ENCODE measurements around the gene SQSTM1. TPM values are rescaled to one million over a fixed set of nuclear protein-coding genes. Genes with fewer than 3 reads are reported as not detected.
A peak's percentile ranks its signal among the peaks of the same experiment; 100 is the strongest.

The SQSTM1 gene
- total RNA-seq, 4 donors from 2014 or later: 408 to 463 (median 452) TPM

DNA sequence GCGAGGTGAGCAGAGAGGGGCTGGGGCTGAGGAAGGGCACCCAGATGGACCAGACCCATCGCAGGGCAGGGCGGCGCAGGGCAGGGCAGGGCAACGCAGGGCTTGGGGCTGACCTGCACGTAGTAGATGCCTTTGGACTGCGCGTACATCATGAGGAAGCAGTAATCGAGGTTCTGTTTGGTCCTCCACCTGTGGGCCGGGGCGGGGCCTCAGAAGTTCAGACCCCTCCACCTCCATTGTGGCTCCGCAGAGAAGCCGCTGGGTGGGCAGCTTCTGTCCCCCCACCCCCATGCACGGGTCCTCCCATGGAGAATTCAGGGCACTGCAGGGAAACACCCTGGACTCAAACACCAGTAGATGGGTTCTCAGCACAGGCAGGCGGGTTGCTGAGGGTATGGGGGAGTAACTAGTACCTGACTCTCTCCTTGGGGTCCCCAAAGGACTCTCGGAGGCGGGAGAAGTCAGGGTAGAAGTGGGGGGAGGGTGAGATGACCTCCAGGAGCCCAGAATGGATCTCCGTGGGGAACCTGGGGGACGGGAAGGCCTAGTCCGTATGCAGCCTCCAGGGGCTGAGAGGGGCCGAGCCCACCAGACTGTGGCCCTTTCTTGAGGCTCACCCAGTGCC lies 20.5 kb upstream of the SQSTM1 start:
- Histone ChIP-seq H3K27ac (no peak overlapping the region), H3K4me3 (no peak overlapping the region), H3K27me3 (no peaks in the 10 kb centered on the region), H3K9me3 (no peaks in the 10 kb centered on the region), H3K4me1 (peaks cover 0 to 58% (median 47%) of the 10 kb centered on the region in 4 donors), H3K36me3 (peaks cover 2 to 47% (median 14%) of the 10 kb centered on the region in 3 donors)
- no peak for TF ChIP-seq POLR2A (IDR thresholded peaks at IDR 0.05)
- no peak for TF ChIP-seq EP300 (IDR thresholded peaks at IDR 0.05)
- TF ChIP-seq, protein P1, sequence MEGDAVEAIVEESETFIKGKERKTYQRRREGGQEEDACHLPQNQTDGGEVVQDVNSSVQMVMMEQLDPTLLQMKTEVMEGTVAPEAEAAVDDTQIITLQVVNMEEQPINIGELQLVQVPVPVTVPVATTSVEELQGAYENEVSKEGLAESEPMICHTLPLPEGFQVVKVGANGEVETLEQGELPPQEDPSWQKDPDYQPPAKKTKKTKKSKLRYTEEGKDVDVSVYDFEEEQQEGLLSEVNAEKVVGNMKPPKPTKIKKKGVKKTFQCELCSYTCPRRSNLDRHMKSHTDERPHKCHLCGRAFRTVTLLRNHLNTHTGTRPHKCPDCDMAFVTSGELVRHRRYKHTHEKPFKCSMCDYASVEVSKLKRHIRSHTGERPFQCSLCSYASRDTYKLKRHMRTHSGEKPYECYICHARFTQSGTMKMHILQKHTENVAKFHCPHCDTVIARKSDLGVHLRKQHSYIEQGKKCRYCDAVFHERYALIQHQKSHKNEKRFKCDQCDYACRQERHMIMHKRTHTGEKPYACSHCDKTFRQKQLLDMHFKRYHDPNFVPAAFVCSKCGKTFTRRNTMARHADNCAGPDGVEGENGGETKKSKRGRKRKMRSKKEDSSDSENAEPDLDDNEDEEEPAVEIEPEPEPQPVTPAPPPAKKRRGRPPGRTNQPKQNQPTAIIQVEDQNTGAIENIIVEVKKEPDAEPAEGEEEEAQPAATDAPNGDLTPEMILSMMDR (IDR thresholded peaks at IDR 0.05): no peak
- WGBS, 2 donors: 92 to 93% methylated on average over 21 of the region's 21 CpGs
- no peak for DNase-seq (ENCODE audit: low spot score in 2 of 2)

DNA sequence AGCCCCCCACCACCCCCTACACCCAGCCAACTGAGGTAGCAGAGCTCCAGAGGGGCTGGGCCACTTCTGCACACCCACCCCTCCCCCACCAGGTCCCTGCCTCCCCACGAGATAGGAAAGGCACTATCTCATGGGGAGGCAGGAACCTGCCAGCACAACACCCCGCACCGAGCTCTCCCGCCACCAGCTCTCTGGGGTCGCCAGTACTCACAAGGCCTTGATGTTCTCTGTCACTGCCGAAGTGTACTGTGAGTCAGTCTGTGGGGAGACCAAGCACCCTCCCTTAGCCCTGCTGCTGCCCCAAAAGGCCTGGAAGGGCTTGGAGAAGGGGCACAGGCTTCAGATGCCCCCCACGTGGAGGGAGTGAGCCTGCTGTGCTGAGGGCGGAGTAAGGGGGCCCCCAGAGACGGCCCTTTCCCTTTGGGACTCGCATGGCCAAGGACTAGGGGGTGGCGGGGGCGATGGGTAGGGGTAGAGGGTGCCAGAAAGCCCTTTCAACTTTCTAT lies 20.0 kb upstream of the SQSTM1 start:
- Histone ChIP-seq H3K4me3 (no peak overlapping the region), H3K27ac (no peak overlapping the region), H3K36me3 (peaks cover 2 to 47% (median 14%) of the 10 kb centered on the region in 3 donors), H3K4me1 (peaks cover 0 to 56% (median 45%) of the 10 kb centered on the region in 4 donors), H3K9me3 (no peaks in the 10 kb centered on the region), H3K27me3 (no peaks in the 10 kb centered on the region)
- DNase-seq (ENCODE audit: low spot score in 2 of 2): no peak
- TF ChIP-seq, protein P1 (IDR thresholded peaks at IDR 0.05): no peak
- TF ChIP-seq EP300 (IDR thresholded peaks at IDR 0.05): no peak
- no peak for TF ChIP-seq POLR2A (IDR thresholded peaks at IDR 0.05)
- WGBS, 2 donors: 79 to 90% methylated on average over 9 to 12 of the region's 12 CpGs

DNA sequence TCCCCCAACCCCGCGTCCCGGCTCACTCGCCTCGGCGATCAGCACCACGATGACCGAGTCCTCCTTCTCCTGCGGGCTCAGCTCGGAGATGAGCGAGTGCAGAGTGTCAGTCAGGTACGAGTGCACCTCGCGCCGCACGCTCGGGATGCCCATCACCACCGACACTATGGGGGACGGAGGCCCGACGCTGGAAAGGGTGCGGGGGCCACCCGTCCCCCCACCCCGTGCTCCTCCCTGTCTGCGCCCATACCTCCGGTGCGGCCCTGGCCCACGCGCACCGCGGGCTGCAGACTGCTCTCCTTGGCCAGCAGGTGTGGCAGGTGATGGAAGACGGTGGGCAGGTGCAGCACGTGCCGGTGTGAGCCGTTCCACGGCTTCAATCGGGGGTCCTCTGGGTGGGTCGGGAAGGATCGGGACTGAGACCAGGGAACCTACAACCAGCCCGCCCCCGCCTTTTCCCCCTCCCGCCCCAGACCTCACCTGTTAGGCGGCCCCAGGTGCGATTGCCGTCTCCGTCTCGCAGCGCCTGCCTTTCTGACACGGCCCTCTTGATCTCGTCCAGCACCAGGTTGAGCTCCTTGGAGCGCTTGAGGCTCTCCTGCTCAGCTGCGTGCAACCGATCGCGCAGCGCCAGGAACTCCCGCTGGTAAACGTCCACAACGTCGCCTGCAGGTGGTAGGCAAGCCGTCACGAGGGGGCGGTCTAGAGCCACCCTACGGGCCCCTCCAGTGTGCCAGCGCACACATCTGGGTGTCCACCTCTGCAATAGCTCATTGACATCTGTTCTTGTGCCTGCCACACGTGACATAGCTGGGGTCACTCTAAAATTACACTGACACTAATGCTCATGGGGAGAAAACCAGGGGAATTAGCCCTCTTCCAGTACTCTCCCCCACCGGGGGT lies 19.1 kb upstream of the SQSTM1 start:
- peaks cover 0 to 52% (median 41%) of the 10 kb centered on the region in 4 donors for H3K4me1 ChIP-seq
- peaks cover 2 to 47% (median 14%) of the 10 kb centered on the region in 3 donors for H3K36me3 ChIP-seq
- H3K27ac ChIP-seq: peak overlapping the region in 1 of 4 donors; percentile 12
- no peaks in the 10 kb centered on the region for H3K9me3 ChIP-seq
- H3K4me3 ChIP-seq: no peak overlapping the region
- TF ChIP-seq POLR2A (IDR thresholded peaks at IDR 0.05) (no peak), EP300 (IDR thresholded peaks at IDR 0.05) (peak in 1 of 2 donors; percentile 14)
- TF ChIP-seq, protein P1 (IDR thresholded peaks at IDR 0.05): peak; percentile 46 to 65 (median 63)
- no peaks in the 10 kb centered on the region for H3K27me3 ChIP-seq
- DNase-seq (ENCODE audit: low spot score in 2 of 2): peak; percentile 65 to 70
- 62 to 77% methylated on average over 42 to 44 of the region's 67 CpGs for WGBS, 2 donors

DNA sequence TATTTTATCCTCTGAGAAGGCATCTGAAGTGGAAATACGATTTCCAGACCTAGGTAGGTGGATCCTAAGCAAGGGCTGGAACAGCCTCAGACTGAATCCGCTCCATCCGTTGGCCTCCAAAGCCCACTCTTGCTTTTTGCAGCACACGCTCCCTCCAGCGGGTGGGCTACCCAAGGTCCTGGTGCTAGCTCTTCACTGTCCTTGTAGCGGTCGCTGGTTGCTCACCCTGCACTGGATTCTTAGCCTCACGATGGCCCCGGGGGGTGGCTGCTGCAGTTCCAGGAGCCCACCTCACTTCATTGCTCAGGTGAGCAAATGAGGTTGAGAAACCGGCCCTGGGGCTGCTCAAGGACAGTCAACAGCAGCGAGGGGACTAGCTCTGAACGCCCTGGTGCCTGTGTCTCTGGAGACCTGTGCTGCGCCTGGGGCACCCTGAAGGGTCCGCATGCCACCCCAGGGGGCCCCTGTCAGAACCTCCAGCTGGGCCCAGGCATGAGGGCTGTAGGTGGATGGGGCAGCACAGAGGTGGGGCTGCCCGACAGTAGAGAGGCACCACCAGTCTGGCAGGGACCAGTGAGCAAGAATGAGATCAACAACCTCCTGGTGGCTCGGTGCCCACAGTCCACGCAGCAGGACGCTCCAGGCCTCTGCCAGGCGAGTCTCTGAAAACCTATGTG lies 18.4 kb upstream of the SQSTM1 start:
- DNase-seq (ENCODE audit: low spot score in 2 of 2): no peak
- WGBS, 2 donors: 84% methylated on average over 12 to 19 of the region's 19 CpGs
- TF ChIP-seq POLR2A (IDR thresholded peaks at IDR 0.05) (no peak), EP300 (IDR thresholded peaks at IDR 0.05) (no peak)
- TF ChIP-seq, protein P1 (IDR thresholded peaks at IDR 0.05): no peak
- H3K36me3 ChIP-seq: peaks cover 2 to 42% (median 14%) of the 10 kb centered on the region in 3 donors
- H3K4me1 ChIP-seq: peaks cover 0 to 44% (median 36%) of the 10 kb centered on the region in 4 donors
- no peaks in the 10 kb centered on the region for H3K27me3 ChIP-seq
- H3K27ac ChIP-seq: peak overlapping the region in 2 of 4 donors; percentile 12 to 61
- H3K9me3 ChIP-seq: no peaks in the 10 kb centered on the region
- H3K4me3 ChIP-seq: no peak overlapping the region

Measured in tibial nerve (tissue), 4 donors.